HS-27A (cell line): ENCODE data around the gene SDR39U1.
A peak's percentile ranks its signal among the peaks of the same experiment; 100 is the strongest.

ENCODE experiments used
- DNase-seq: peaks from one replicate; pipeline ENCODE4 v3.0.0-alpha.2; 2012; ENCODE audit warnings: low read depth, missing footprints

Gene SDR39U1

GRCh38 chr14:24429395-24430142 is 13.0 kb downstream of the SDR39U1 start, which contains the start of the genes CBLN3 and KHNYN:
TSS of gene CBLN3 (minus strand) at chr14:24429668. CDS start at chr14:24429054, 614 bp downstream.
TSS of gene KHNYN (plus strand) at chr14:24429954. CDS start at chr14:24430731, 777 bp downstream.
- DNase-seq = peak; percentile 83

- no peak for DNase-seq
These were observed 13.8 kb downstream of the SDR39U1 start for GRCh38 chr14:24428628-24429394.

GRCh38 chr14:24427537-24428508 is 14.8 kb downstream of the SDR39U1 start:
- DNase-seq = no peak

- no peak for DNase-seq
These were observed 15.6 kb downstream of the SDR39U1 start for GRCh38 chr14:24426912-24427536.

GRCh38 chr14:24426150-24426911 is 16.2 kb downstream of the SDR39U1 start:
- DNase-seq = no peak

- DNase-seq = peak; percentile 51
These were observed 16.9 kb downstream of the SDR39U1 start for GRCh38 chr14:24425704-24426103.

- DNase-seq = no peak
These were observed 19.6 kb downstream of the SDR39U1 start for GRCh38 chr14:24422694-24423601.

- no peak for DNase-seq
These were observed 20.3 kb downstream of the SDR39U1 start for GRCh38 chr14:24422261-24422660.

- DNase-seq = no peak
These were observed 24.1 kb downstream of the SDR39U1 start for GRCh38 chr14:24418492-24418873.

GRCh38 chr14:24417832-24418491 is 24.6 kb downstream of the SDR39U1 start:
- DNase-seq = no peak

- no peak for DNase-seq
These were observed 25.5 kb downstream of the SDR39U1 start for GRCh38 chr14:24416932-24417619.

GRCh38 chr14:24416254-24416931 is 26.2 kb downstream of the SDR39U1 start:
- no peak for DNase-seq

- no peak for DNase-seq
These were observed 26.9 kb downstream of the SDR39U1 start for GRCh38 chr14:24415421-24416253.

GRCh38 chr14:24414732-24415420 is 27.7 kb downstream of the SDR39U1 start:
- no peak for DNase-seq

- DNase-seq = no peak
These were observed 28.5 kb downstream of the SDR39U1 start for GRCh38 chr14:24414077-24414476.
